Measurements from ENCODE around the gene PLA2G4A. TPM values are rescaled to one million over a fixed set of nuclear protein-coding genes. Genes with fewer than 3 reads are reported as not detected.

Gene PLA2G4A
- total and polyA plus RNA-seq, 2 donors (not counting 1 experiment from before 2014, with no cell fraction given), result 0.15 TPM; not detected in 1

- Histone ChIP-seq H3K4me2 (replicated peaks; ENCODE audit: low read depth, low read length, poor library complexity, severe bottlenecking) (no peak overlapping the region), H3K9me3 (ENCODE audit: control extremely low read depth in 1 of 3, control insufficient read depth in 2 of 3, insufficient read depth in 1 of 3, low read length in 2 of 3) (no peaks in the 10 kb centered on the region), H3K79me2 (ENCODE audit: control insufficient read depth, insufficient read depth, low read length) (no peaks in the 10 kb centered on the region), H4K20me1 (ENCODE audit: control insufficient read depth, insufficient read depth, low read length, poor library complexity, severe bottlenecking) (no peaks in the 10 kb centered on the region), H3K27ac (ENCODE audit: low read length in 2 of 2) (no peak overlapping the region), H3K27me3 (replicated peaks in 1 of 4; ENCODE audit: control extremely low read depth in 1 of 4, control insufficient read depth in 3 of 4, insufficient read depth in 4 of 4, low read length in 3 of 4) (no peaks in the 10 kb centered on the region), H2AFZ (ENCODE audit: insufficient read depth, low read depth, low read length, poor library complexity, severe bottlenecking) (no peak overlapping the region), H3K36me3 (replicated peaks in 1 of 2; ENCODE audit: control extremely low read depth in 1 of 2, control insufficient read depth in 1 of 2, extremely low read depth in 1 of 2, insufficient read depth in 2 of 2, low read length in 1 of 2) (no peaks in the 10 kb centered on the region), H3K9ac (ENCODE audit: low read length) (no peak overlapping the region), H3K4me1 (ENCODE audit: control insufficient read depth in 2 of 2, insufficient read depth in 2 of 2, low read length in 2 of 2) (no peaks in the 10 kb centered on the region), H3K4me3 (ENCODE audit: control extremely low read depth in 1 of 5, extremely low read depth in 1 of 5, insufficient read depth in 1 of 5, low read depth in 2 of 5, low read length in 4 of 5) (no peak overlapping the region)
- Mint-ChIP-seq H3K9me3 (ENCODE audit: insufficient read depth) (no peaks in the 10 kb centered on the region), H3K27me3 (no peaks in the 10 kb centered on the region), H3K4me1 (no peaks in the 10 kb centered on the region), H3K4me3 (no peak overlapping the region), H3K27ac (no peak overlapping the region)
- DNase-seq (no peak), ATAC-seq (ENCODE audit: low read depth) (no peak)
- CTCF ChIA-PET, result no interaction called here
- no CpG with 5 or more reads among the region's 5 CpGs for WGBS (ENCODE audit: insufficient coverage)
- POLR2A ChIA-PET, result no interaction called here
- intact Hi-C loops (cut with micrococcal nuclease), result no loop called here
- no peak for TF ChIP-seq EZH2 (IDR thresholded peaks at IDR 0.05; ENCODE audit: borderline replicate concordance, insufficient read depth, low read depth, low read length, poor library complexity, severe bottlenecking)
- no peak for TF ChIP-seq CTCF (IDR thresholded peaks at IDR 0.05)
Measured at GRCh38 chr1:186804679-186805078, 24.1 kb upstream of the PLA2G4A start.

GRCh38 chr1:186806477-186806876, 22.3 kb upstream of the PLA2G4A start:
- no peak overlapping the region for H2AFZ ChIP-seq (ENCODE audit: insufficient read depth, low read depth, low read length, poor library complexity, severe bottlenecking)
- H3K27me3 ChIP-seq (replicated peaks in 1 of 4; ENCODE audit: control extremely low read depth in 1 of 4, control insufficient read depth in 3 of 4, insufficient read depth in 4 of 4, low read length in 3 of 4), result no peaks in the 10 kb centered on the region
- no peaks in the 10 kb centered on the region for H3K27me3 Mint-ChIP-seq
- H3K9ac ChIP-seq (ENCODE audit: low read length), result no peak overlapping the region
- H3K4me1 Mint-ChIP-seq, result no peaks in the 10 kb centered on the region
- H3K27ac Mint-ChIP-seq, result no peak overlapping the region
- H4K20me1 ChIP-seq (ENCODE audit: control insufficient read depth, insufficient read depth, low read length, poor library complexity, severe bottlenecking), result no peaks in the 10 kb centered on the region
- H3K27ac ChIP-seq (ENCODE audit: low read length in 2 of 2), result no peak overlapping the region
- no peaks in the 10 kb centered on the region for H3K9me3 Mint-ChIP-seq (ENCODE audit: insufficient read depth)
- ChIA-PET POLR2A (no interaction called here), CTCF (no interaction called here)
- WGBS (ENCODE audit: insufficient coverage), result no CpG with 5 or more reads among the region's 3 CpGs
- TF ChIP-seq CTCF (IDR thresholded peaks at IDR 0.05), result no peak
- no peak for TF ChIP-seq EZH2 (IDR thresholded peaks at IDR 0.05; ENCODE audit: borderline replicate concordance, insufficient read depth, low read depth, low read length, poor library complexity, severe bottlenecking)
- no peaks in the 10 kb centered on the region for H3K79me2 ChIP-seq (ENCODE audit: control insufficient read depth, insufficient read depth, low read length)
- H3K36me3 ChIP-seq (replicated peaks in 1 of 2; ENCODE audit: control extremely low read depth in 1 of 2, control insufficient read depth in 1 of 2, extremely low read depth in 1 of 2, insufficient read depth in 2 of 2, low read length in 1 of 2), result no peaks in the 10 kb centered on the region
- no peak overlapping the region for H3K4me3 Mint-ChIP-seq
- H3K4me3 ChIP-seq (ENCODE audit: control extremely low read depth in 1 of 5, extremely low read depth in 1 of 5, insufficient read depth in 1 of 5, low read depth in 2 of 5, low read length in 4 of 5), result no peak overlapping the region
- H3K9me3 ChIP-seq (ENCODE audit: control extremely low read depth in 1 of 3, control insufficient read depth in 2 of 3, insufficient read depth in 1 of 3, low read length in 2 of 3), result no peaks in the 10 kb centered on the region
- intact Hi-C loops (cut with micrococcal nuclease), result no loop called here
- H3K4me1 ChIP-seq (ENCODE audit: control insufficient read depth in 2 of 2, insufficient read depth in 2 of 2, low read length in 2 of 2), result no peaks in the 10 kb centered on the region
- no peak overlapping the region for H3K4me2 ChIP-seq (replicated peaks; ENCODE audit: low read depth, low read length, poor library complexity, severe bottlenecking)
- DNase-seq (no peak), ATAC-seq (ENCODE audit: low read depth) (no peak)

Data from B cell (primary cell).